Measurements from ENCODE around the gene PIF1. TPM values are rescaled to one million over a fixed set of nuclear protein-coding genes. Genes with fewer than 3 reads are reported as not detected.

PIF1 gene
- 4.7 and 7.2 TPM in 2 replicates for total RNA-seq

GRCh38 chr15:64825431-64826294 is at the start of gene PIF1:
Gene PIF1, minus strand, starts transcription at chr15:64825647. Its CDS starts 1,312 bp downstream, at chr15:64824335.

GRCh38 chr15:64841344-64842095 is 16.1 kb upstream of the PIF1 start, which contains the start of gene PLEKHO2:
Gene PLEKHO2, plus strand, starts transcription at chr15:64841915. Its CDS starts 102 bp downstream, at chr15:64842017.

GRCh38 chr15:64775551-64776401 is 49.7 kb downstream of the PIF1 start, which contains the start of gene RBPMS2:
Gene RBPMS2, minus strand, starts transcription at chr15:64775589. Its CDS starts 270 bp downstream, at chr15:64775319.

Other genes with a start within 250 kb of the PIF1 start
- gene RBPMS2, start 50.1 kb downstream of the PIF1 start, total RNA-seq: 0.14 TPM in 1 of 2 replicates, not detected in the other
- gene PLEKHO2, start 16.3 kb upstream of the PIF1 start, total RNA-seq: 28.0 and 30.4 TPM in 2 replicates
- 3.3 and 6.2 TPM in 2 replicates for gene ANKDD1A, start 86.3 kb upstream of the PIF1 start, total RNA-seq
- 50.3 and 87.7 TPM in 2 replicates for gene SPG21, start 164.3 kb upstream of the PIF1 start, total RNA-seq
- 15.3 and 17.4 TPM in 2 replicates for gene MTFMT, start 204.0 kb upstream of the PIF1 start, total RNA-seq
- 0.55 and 2.0 TPM in 2 replicates for gene SLC51B, start 219.7 kb upstream of the PIF1 start, total RNA-seq
- gene RASL12, start 242.3 kb upstream of the PIF1 start, total RNA-seq: 3.1 and 6.5 TPM in 2 replicates